ENCODE results near the gene CGNL1. TPM values are rescaled to one million over a fixed set of nuclear protein-coding genes. Genes with fewer than 3 reads are reported as not detected.

CGNL1 gene
- total and polyA plus RNA-seq, 10 of the 15 experiments (the other 5 are each of a cell fraction or from before 2014, with no cell fraction given), result under 0.01 to 0.27 (median 0.04) TPM; not detected in 3

- H2AFZ ChIP-seq (ENCODE audit: control insufficient read depth, low read depth, low read length), result no peak overlapping the region
- ChIA-PET SMC1A (ENCODE audit: uncharacterized antibody, unreplicated experiment) (interaction anchor here (1.1 kb wide), 1 partner anchor 9 kb away, joined by 4 read pairs; no protein-coding TSS in a partner anchor), CTCF (interaction anchor here (1.0 to 1.4 kb wide), 3 partner anchors 9 to 197 kb away, joined by 3 to 9 read pairs (median 3); no protein-coding TSS in a partner anchor), POLR2A (no interaction called here), RAD21 (ENCODE audit: unreplicated experiment) (interaction anchor here (0.6 kb wide), 1 partner anchor 178 kb away, joined by 4 read pairs; no protein-coding TSS in a partner anchor)
- FAIRE-seq (no peak), ATAC-seq (no peak), DNase-seq (ENCODE audit: low read depth, low spot score) (no peak)
- intact Hi-C loops (cut with micrococcal nuclease; ENCODE audit: unreplicated experiment) (no loop called here), in situ Hi-C loops (cut with MboI) (loop anchor here (10.0 to 25.0 kb wide), 3 partner anchors 525 to 1042 kb away; no protein-coding TSS in a partner anchor)
- no peaks in the 10 kb centered on the region for H3K79me2 ChIP-seq (ENCODE audit: control insufficient read depth, insufficient read depth, low read length)
- peaks cover 7% of the 10 kb centered on the region for H3K9me3 ChIP-seq (replicated peaks; ENCODE audit: control insufficient read depth, insufficient read depth, low read length)
- BruUV-seq (replicated peaks), result no TSS peak
- no peaks in the 10 kb centered on the region for H3K36me3 ChIP-seq (ENCODE audit: control insufficient read depth in 2 of 2, insufficient read depth in 2 of 2, low read length in 1 of 2)
- no peaks in the 10 kb centered on the region; a peak in 2 of 4 replicates for H3K27me3 ChIP-seq (replicated peaks in 1 of 2; ENCODE audit: control insufficient read depth in 2 of 2, insufficient read depth in 2 of 2, low read length in 1 of 2)
- H3K27ac ChIP-seq (ENCODE audit: control insufficient read depth, insufficient read depth), result no peak overlapping the region
- H3K9ac ChIP-seq (ENCODE audit: control insufficient read depth, insufficient read depth, low read length), result no peak overlapping the region
- no peak overlapping the region for H3K4me2 ChIP-seq (ENCODE audit: control insufficient read depth, insufficient read depth)
- TF ChIP-seq NKRF (conservative IDR thresholded peaks at IDR 0.05), result no peak
- no peak for TF ChIP-seq HDGF (IDR thresholded peaks at IDR 0.05)
- TF ChIP-seq BHLHE40 (IDR thresholded peaks at IDR 0.05; ENCODE audit: borderline replicate concordance in 1 of 2, low read depth in 2 of 2, low read length in 1 of 2), result no peak
- TF ChIP-seq NFYB (IDR thresholded peaks at IDR 0.05; ENCODE audit: insufficient read depth, low read depth, low read length), result no peak
- no peak for TF ChIP-seq SPI1 (IDR thresholded peaks at IDR 0.05; ENCODE audit: borderline replicate concordance, insufficient read depth, low read depth, low read length)
- no peak for TF ChIP-seq NR2C2 (IDR thresholded peaks at IDR 0.05; ENCODE audit: borderline replicate concordance, control insufficient read depth, insufficient read length, low read depth)
- no peak for TF ChIP-seq ZBTB33 (IDR thresholded peaks at IDR 0.05)
- TF ChIP-seq NR2C1 (IDR thresholded peaks at IDR 0.05), result no peak
- no peak for TF ChIP-seq CHD4 (IDR thresholded peaks at IDR 0.05)
- TF ChIP-seq IKZF2 (IDR thresholded peaks at IDR 0.05), result no peak
- TF ChIP-seq YY1 (IDR thresholded peaks at IDR 0.05; ENCODE audit: low read depth, low read length), result no peak
- no peaks in the 10 kb centered on the region for H4K20me1 ChIP-seq (ENCODE audit: control insufficient read depth, insufficient read depth)
- WGBS (ENCODE audit: insufficient coverage, insufficient replicate concordance, low lambda C conversion rate, missing lambda C conversion rate), result 48% methylated on average over 7 of the region's 7 CpGs
- H3K4me1 ChIP-seq (ENCODE audit: control insufficient read depth, insufficient read depth, low read length), result peaks cover 12% of the 10 kb centered on the region
- no peak overlapping the region for H3K4me3 ChIP-seq
Measured at GRCh38 chr15:57537072-57537471, 160.8 kb downstream of the CGNL1 start.

Data from GM12878 (cell line).